Breast epithelium (tissue), 4 donors: ENCODE data around the gene CDH4. TPM values are rescaled to one million over a fixed set of nuclear protein-coding genes. Genes with fewer than 3 reads are reported as not detected.

Source experiments
- DNase-seq, 2 donors: peaks; one replicate each; pipeline ENCODE4 v3.0.0-alpha.2; 2019; ENCODE audit warnings: low spot score in 2 of 2
- H3K27ac ChIP-seq, 2 donors: fragments of 200-600 bp; sonication (generic) in 1 of 2; one replicate each; pipeline ENCODE4 v1.5.1; 2016 to 2019; ENCODE audit warnings: mild to moderate bottlenecking in 1 of 2
- H3K27me3 ChIP-seq, 2 donors: fragments of 200-600 bp; sonication (generic) in 1 of 2; one replicate each; pipeline versions ENCODE4 v1.5.1 to v1.6.0; 2017 to 2019; ENCODE audit warnings: control low read depth in 1 of 2, mild to moderate bottlenecking in 1 of 2
- H3K36me3 ChIP-seq: fragments of 200-600 bp; one replicate; pipeline ENCODE4 v1.5.1; 2019
- H3K4me1 ChIP-seq, 2 donors: fragments of 200-600 bp; sonication (generic); one replicate each; pipeline ENCODE4 v1.5.1; 2016 to 2019; ENCODE audit warnings: control low read depth in 1 of 2
- H3K4me3 ChIP-seq, 3 donors: fragments of 200-600 bp; sonication (generic); 1 replicate in 2 of 3; 2 replicates in 1 of 3; pipeline ENCODE4 v1.5.1; 2016 to 2019; ENCODE audit warnings: mild to moderate bottlenecking in 3 of 3, moderate library complexity in 2 of 3
- H3K9me3 ChIP-seq, 2 donors: fragments of 200-600 bp; sonication (generic) in 1 of 2; one replicate each; pipeline ENCODE4 v1.5.1; 2016 to 2019; ENCODE audit warnings: control low read depth in 1 of 2
- CTCF ChIP-seq, 3 donors: fragments of 450-650 bp; IDR thresholded peaks; one replicate each; pipeline ENCODE4 v1.5.1; 2016 to 2017; ENCODE audit warnings: antibody characterized with exemption in 3 of 3, mild to moderate bottlenecking in 3 of 3, moderate library complexity in 3 of 3
- POLR2A ChIP-seq: fragments of 450-650 bp; IDR thresholded peaks from one replicate; pipeline ENCODE4 v1.6.1; 2016; ENCODE audit warnings: antibody characterized with exemption, mild to moderate bottlenecking, moderate library complexity
- POLR2AphosphoS5 ChIP-seq, 3 donors: sonication (generic); formaldehyde crosslinking; IDR thresholded peaks; one replicate each; pipeline ENCODE4 v1.6.1; 2017; ENCODE audit warnings: antibody characterized with exemption in 3 of 3
- intact Hi-C: fragments of 100-400 bp; cut with DNase I; formaldehyde crosslinking; loops from one replicate; pipeline ENCODE4 v1.15.1; 2023; ENCODE audit warnings: low total_unique reads
- total RNA-seq, 3 donors: library from RNA; depleted of rRNA; stranded (reverse); fragments of >200 nt; gene quantifications; one replicate each; pipeline ENCODE4 v1.1.0, GENCODE V29; 2016

CDH4 gene
- total RNA-seq, 3 donors from 2014 or later = under 0.01 TPM; not detected in 2

GRCh38 chr20:61256365-61256764, 4.3 kb downstream of the CDH4 start:
- Histone ChIP-seq H3K27ac (no peak overlapping the region), H3K36me3 (no peaks in the 10 kb centered on the region), H3K9me3 (no peaks in the 10 kb centered on the region), H3K4me1 (no peaks in the 10 kb centered on the region), H3K4me3 (no peak overlapping the region), H3K27me3 (peaks cover 4 to 29% of the 10 kb centered on the region in 2 donors)
- DNase-seq = no peak
- intact Hi-C loops = no loop called here
- TF ChIP-seq POLR2A (no peak), POLR2AphosphoS5 (IDR thresholded peaks at IDR 0.05) (no peak), CTCF (IDR thresholded peaks at IDR 0.05) (no peak)

DNA sequence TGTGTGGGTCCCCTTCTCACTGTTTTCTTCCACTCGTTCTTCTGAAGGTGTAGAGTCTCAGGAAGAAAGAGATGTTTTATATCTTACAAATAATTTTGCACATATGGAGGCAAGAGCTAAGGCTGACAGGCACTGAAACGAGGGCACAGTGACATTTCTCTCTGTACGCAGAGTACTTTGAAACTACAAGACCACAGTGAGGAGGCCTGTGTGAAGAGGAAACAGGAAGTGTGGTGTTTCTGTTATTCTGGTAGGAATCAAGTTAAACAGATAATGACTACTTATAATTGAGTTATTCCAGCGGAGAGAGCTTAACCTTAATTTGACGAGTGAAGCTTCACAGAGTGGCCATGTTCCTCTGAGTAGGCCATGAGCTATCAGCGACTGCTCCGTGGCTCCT, 4.8 kb downstream of the CDH4 start:
- H3K9me3 ChIP-seq = no peaks in the 10 kb centered on the region
- intact Hi-C loops = no loop called here
- no peak overlapping the region for H3K4me3 ChIP-seq
- no peaks in the 10 kb centered on the region for H3K36me3 ChIP-seq
- no peaks in the 10 kb centered on the region for H3K4me1 ChIP-seq
- no peak for TF ChIP-seq CTCF (IDR thresholded peaks at IDR 0.05)
- TF ChIP-seq POLR2AphosphoS5 (IDR thresholded peaks at IDR 0.05) = no peak
- no peak for TF ChIP-seq POLR2A
- H3K27ac ChIP-seq = no peak overlapping the region
- H3K27me3 ChIP-seq = peaks cover 4 to 24% of the 10 kb centered on the region in 2 donors
- DNase-seq = no peak

DNA sequence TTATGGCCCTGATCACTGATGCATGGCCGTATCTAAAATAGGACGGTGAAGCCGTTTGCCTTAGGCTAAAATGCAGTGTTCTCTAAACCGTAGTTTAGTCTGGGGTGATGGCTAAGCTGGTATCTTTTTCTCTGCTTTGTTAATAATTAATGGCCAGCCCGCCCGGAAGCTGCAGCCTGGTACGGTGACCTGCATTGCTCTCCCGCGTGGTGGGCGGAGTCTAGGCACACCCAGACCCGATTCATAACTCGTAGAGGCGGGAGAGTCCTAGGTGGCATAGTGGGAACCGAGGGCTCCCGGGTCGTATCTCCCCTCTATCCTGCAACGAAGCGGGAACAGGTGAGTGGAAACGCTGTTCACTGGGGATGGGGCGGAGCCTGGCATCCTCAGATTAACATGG, 5.5 kb downstream of the CDH4 start:
- Histone ChIP-seq H3K4me3 (no peak overlapping the region), H3K36me3 (no peaks in the 10 kb centered on the region), H3K9me3 (no peaks in the 10 kb centered on the region), H3K27ac (no peak overlapping the region), H3K27me3 (peaks cover 4 to 21% of the 10 kb centered on the region in 2 donors), H3K4me1 (no peaks in the 10 kb centered on the region)
- no peak for TF ChIP-seq POLR2A
- TF ChIP-seq POLR2AphosphoS5 (IDR thresholded peaks at IDR 0.05) = no peak
- TF ChIP-seq CTCF (IDR thresholded peaks at IDR 0.05) = no peak
- DNase-seq = no peak
- intact Hi-C loops = no loop called here

DNA sequence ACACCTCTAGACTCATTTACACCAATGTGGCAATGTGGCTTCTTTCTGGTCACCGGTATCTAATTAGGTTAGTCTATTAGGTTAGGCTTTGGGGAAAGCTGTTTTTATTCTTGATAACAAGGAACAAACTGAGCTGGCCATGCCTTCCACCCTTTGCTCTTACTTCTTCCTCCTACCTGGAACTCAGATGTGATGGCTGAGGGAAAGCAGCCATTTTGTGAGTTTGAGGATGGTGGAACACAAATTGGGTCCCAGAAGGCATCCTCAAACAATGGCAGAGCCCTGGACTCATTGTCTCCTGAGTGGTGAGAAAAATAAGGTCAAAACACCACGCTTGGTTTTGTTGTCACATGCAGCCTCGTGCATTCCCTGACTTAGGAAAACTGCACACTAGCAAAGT, 7.7 kb downstream of the CDH4 start:
- Histone ChIP-seq H3K27ac (no peak overlapping the region), H3K27me3 (peaks cover 0 to under 1% of the 10 kb centered on the region in 2 donors), H3K4me1 (no peaks in the 10 kb centered on the region), H3K36me3 (no peaks in the 10 kb centered on the region), H3K9me3 (no peaks in the 10 kb centered on the region), H3K4me3 (no peak overlapping the region)
- no peak for TF ChIP-seq POLR2AphosphoS5 (IDR thresholded peaks at IDR 0.05)
- TF ChIP-seq CTCF (IDR thresholded peaks at IDR 0.05) = no peak
- TF ChIP-seq POLR2A = no peak
- DNase-seq = no peak
- intact Hi-C loops = no loop called here

DNA sequence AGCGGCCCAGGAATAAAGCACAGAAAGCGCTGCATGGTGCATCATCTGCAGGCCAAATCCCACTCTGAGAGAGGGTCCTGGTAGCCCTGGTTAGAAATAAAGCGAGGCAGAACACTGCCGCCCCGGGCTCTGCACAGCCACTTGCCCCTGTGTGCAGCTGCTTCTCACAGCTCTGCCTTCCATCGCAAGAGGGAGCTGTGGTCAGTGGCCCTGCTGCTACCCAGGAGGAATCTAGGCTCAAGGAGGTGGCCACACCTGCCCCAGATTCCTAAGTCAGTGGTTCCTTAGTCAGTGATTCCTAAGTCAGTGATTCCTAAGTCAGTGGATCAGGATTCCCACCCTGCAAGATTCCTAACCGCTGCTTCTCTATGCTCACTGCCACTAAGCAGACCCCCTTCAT, 8.8 kb downstream of the CDH4 start:
- no peak for DNase-seq
- H3K9me3 ChIP-seq = no peaks in the 10 kb centered on the region
- H3K4me3 ChIP-seq = no peak overlapping the region
- no peak overlapping the region for H3K27ac ChIP-seq
- H3K36me3 ChIP-seq = no peaks in the 10 kb centered on the region
- TF ChIP-seq POLR2A (no peak), POLR2AphosphoS5 (IDR thresholded peaks at IDR 0.05) (no peak), CTCF (IDR thresholded peaks at IDR 0.05) (no peak)
- intact Hi-C loops = no loop called here
- H3K27me3 ChIP-seq = no peaks in the 10 kb centered on the region
- no peaks in the 10 kb centered on the region for H3K4me1 ChIP-seq
